IMR-90 (cell line): ENCODE data around the gene TRAFD1. TPM values are rescaled to one million over a fixed set of nuclear protein-coding genes. Genes with fewer than 3 reads are reported as not detected.

ENCODE experiments used
- ATAC-seq: fragments of 200-7000 bp; cut with Tn5 transposase; 2 replicates; pipeline ENCODE4 v1.9.1; 2020; ENCODE audit warnings: low read depth, mild to moderate bottlenecking, moderate library complexity
- BruUV-seq: library from RNA; stranded (reverse); fragments of 400-500 nt; replicated peaks from 2 replicates; lab custom pipeline; 2021; lab: Mats Ljungman, UMichigan
- CTCF ChIA-PET: fragments of 300-600 bp; formaldehyde crosslinking; extraction: SDS; loops from one replicate; lab custom pipeline; 2021; ENCODE audit warnings: antibody characterized with exemption; lab: Yijun Ruan, JAX
- POLR2A ChIA-PET: fragments of 300-600 bp; sonication (Branson Sonifier 250); formaldehyde crosslinking; loops from one replicate; lab custom pipeline; 2022; ENCODE audit warnings: antibody characterized with exemption; ENCODE audit not compliant: unreplicated experiment; lab: Charles Lee
- DNase-seq: peaks from one replicate; pipeline ENCODE4 v3.0.0; 2013
- H2AFZ ChIP-seq: replicated peaks from 2 replicates; pipeline ENCODE3; 2013; ENCODE audit warnings: low read length, mild to moderate bottlenecking; ENCODE audit not compliant: poor library complexity
- H2AK5ac ChIP-seq: 2 replicates; pipeline ENCODE4 v1.6.1; 2013; ENCODE audit warnings: low read depth, low read length, inconsistent platforms
- H2AK9ac ChIP-seq: replicated peaks from 2 replicates; pipeline ENCODE3; 2013; ENCODE audit warnings: mild to moderate bottlenecking, low read depth, low read length, moderate library complexity; ENCODE audit not compliant: poor library complexity
- H2BK120ac ChIP-seq: 2 replicates; pipeline ENCODE4 v1.6.1; 2013; ENCODE audit warnings: low read depth, low read length, inconsistent platforms
- H2BK15ac ChIP-seq: 3 replicates; pipeline ENCODE4 v1.6.1; 2013; ENCODE audit warnings: low read depth, low read length, inconsistent platforms
- H2BK20ac ChIP-seq: 2 replicates; pipeline ENCODE4 v1.6.1; 2013; ENCODE audit warnings: low read depth, mild to moderate bottlenecking, inconsistent platforms, low read length, moderate library complexity
- H2BK5ac ChIP-seq: 2 replicates; pipeline ENCODE4 v1.6.1; 2013; ENCODE audit warnings: mild to moderate bottlenecking, low read depth, low read length, inconsistent platforms; ENCODE audit not compliant: poor library complexity, severe bottlenecking
- H3K14ac ChIP-seq: replicated peaks from 2 replicates; pipeline ENCODE4 v1.6.1; 2013; ENCODE audit warnings: low read depth, low read length, inconsistent platforms
- H3K18ac ChIP-seq: 2 replicates; pipeline ENCODE4 v1.6.1; 2013; ENCODE audit warnings: low read depth, low read length, control low read depth
- H3K23ac ChIP-seq: 2 replicates; pipeline ENCODE4 v1.6.1; 2013; ENCODE audit warnings: low read depth, low read length, inconsistent platforms
- H3K27ac ChIP-seq: 2 replicates; pipeline ENCODE4 v1.5.1; 2013; ENCODE audit warnings: mild to moderate bottlenecking, control low read depth, low read length; ENCODE audit not compliant: insufficient read depth
- H3K27me3 ChIP-seq: 2 replicates; pipeline ENCODE4 v1.6.1; 2013; ENCODE audit warnings: low read length; ENCODE audit not compliant: control insufficient read depth, insufficient read depth
- H3K36me3 ChIP-seq: 2 replicates; pipeline ENCODE4 v1.6.1; 2013; ENCODE audit warnings: low read length, mixed read lengths; ENCODE audit not compliant: control insufficient read depth, insufficient read depth
- H3K4ac ChIP-seq: 2 replicates; pipeline ENCODE4 v1.6.1; 2013; ENCODE audit warnings: low read depth, low read length, inconsistent platforms
- H3K4me1 ChIP-seq: 2 replicates; pipeline ENCODE4 v1.6.1; 2013; ENCODE audit warnings: low read length, mixed read lengths; ENCODE audit not compliant: control insufficient read depth, insufficient read depth
- H3K4me2 ChIP-seq: 2 replicates; pipeline ENCODE4 v1.6.1; 2013; ENCODE audit warnings: low read depth, mild to moderate bottlenecking, control low read depth, low read length, moderate library complexity
- H3K4me3 ChIP-seq: 2 replicates; pipeline ENCODE4 v1.5.1; 2013; ENCODE audit warnings: low read depth, mild to moderate bottlenecking, control low read depth, low read length, moderate library complexity; ENCODE audit not compliant: insufficient read depth
- H3K56ac ChIP-seq: 2 replicates; pipeline ENCODE4 v1.6.1; 2013; ENCODE audit warnings: low read length, inconsistent platforms; ENCODE audit not compliant: insufficient read depth; ENCODE audit errors: extremely low read depth
- H3K79me1 ChIP-seq, 2 experiments: 2 replicates each; pipeline ENCODE4 v1.6.1; 2013; ENCODE audit warnings: low read length in 2 of 2, inconsistent platforms in 1 of 2, low read depth in 1 of 2
- H3K9ac ChIP-seq: 2 replicates; pipeline ENCODE4 v1.6.1; 2013; ENCODE audit warnings: low read depth, low read length, control low read depth
- H3K9me1 ChIP-seq: 2 replicates; pipeline ENCODE4 v1.6.1; 2013; ENCODE audit warnings: low read length, inconsistent platforms; ENCODE audit not compliant: insufficient read depth
- H3K9me3 ChIP-seq: 2 replicates; pipeline ENCODE4 v1.6.1; 2013; ENCODE audit warnings: low read length; ENCODE audit not compliant: control insufficient read depth, insufficient read depth
- H4K20me1 ChIP-seq: 2 replicates; pipeline ENCODE4 v1.6.1; 2013; ENCODE audit warnings: low read length, inconsistent platforms; ENCODE audit not compliant: insufficient read depth
- H4K5ac ChIP-seq: 2 replicates; pipeline ENCODE4 v1.6.1; 2013; ENCODE audit warnings: mild to moderate bottlenecking, low read depth, low read length, control low read depth
- H4K8ac ChIP-seq, 2 experiments: 2 replicates each; pipeline ENCODE4 v1.6.1; 2013; ENCODE audit warnings: low read depth in 2 of 2, low read length in 2 of 2, control low read depth in 1 of 2, inconsistent platforms in 1 of 2
- H4K91ac ChIP-seq: 2 replicates; pipeline ENCODE4 v1.6.1; 2013; ENCODE audit warnings: low read depth, low read length, inconsistent platforms; ENCODE audit not compliant: insufficient read depth
- CHD1 ChIP-seq: IDR thresholded peaks from 2 replicates; pipeline ENCODE4 v1.6.1; 2012; ENCODE audit warnings: low read depth, low read length, improper control_type of control experiment
- WGBS, 2 experiments: methylation state at CpG; one replicate each; pipeline versions ENCODE4 v1.1.5 to v1.1.7; 2013; ENCODE audit warnings: missing lambda C conversion rate in 2 of 2; ENCODE audit not compliant: insufficient read length in 1 of 2; ENCODE audit errors: extremely low coverage in 2 of 2; 5-methylcytosine and 5-hydroxymethylcytosine counted together
- dilution Hi-C: fragments of 300-500 bp; cut with HindIII; formaldehyde crosslinking; loops from one replicate; pipeline ENCODE4 v1.14.3; 2018; ENCODE audit warnings: low sequenced_read_pairs; ENCODE audit not compliant: unreplicated experiment
- in situ Hi-C: fragments of 300-500 bp; cut with MboI; formaldehyde crosslinking; loops from 3 replicates; pipeline ENCODE4 v1.14.3; 2019; ENCODE audit warnings: low sequenced_read_pairs, inconsistent platforms, mixed read lengths
- intact Hi-C: fragments of 100-400 bp; cut with micrococcal nuclease; formaldehyde crosslinking; loops from 2 replicates; pipeline ENCODE4 v1.10.0; 2022
- polyA plus RNA-seq, 3 experiments: library from polyadenylated mRNA; depleted of rRNA; stranded (reverse); fragments of >200 nt; gene quantifications; 2 replicates each; pipeline ENCODE4 v1.2.3, GENCODE V29; 2012; ENCODE audit warnings: low replicate concordance in 1 of 3
- total RNA-seq: library from RNA; depleted of rRNA; stranded (reverse); fragments of >200 nt; gene quantifications from 2 replicates; pipeline ENCODE4 v1.2.3, GENCODE V29; 2012
- TF ChIP-seq, protein P1 (sequence below): fragments of 150-350 bp; IDR thresholded peaks from 2 replicates; pipeline ENCODE4 v1.6.1; 2017; ENCODE audit warnings: mild to moderate bottlenecking, antibody characterized with exemption, low read length, low read depth

TRAFD1 gene
- total and polyA plus RNA-seq, 2 of the 4 experiments (the other 2 are of a cell fraction) = 41.3 to 70.4 TPM

DNA sequence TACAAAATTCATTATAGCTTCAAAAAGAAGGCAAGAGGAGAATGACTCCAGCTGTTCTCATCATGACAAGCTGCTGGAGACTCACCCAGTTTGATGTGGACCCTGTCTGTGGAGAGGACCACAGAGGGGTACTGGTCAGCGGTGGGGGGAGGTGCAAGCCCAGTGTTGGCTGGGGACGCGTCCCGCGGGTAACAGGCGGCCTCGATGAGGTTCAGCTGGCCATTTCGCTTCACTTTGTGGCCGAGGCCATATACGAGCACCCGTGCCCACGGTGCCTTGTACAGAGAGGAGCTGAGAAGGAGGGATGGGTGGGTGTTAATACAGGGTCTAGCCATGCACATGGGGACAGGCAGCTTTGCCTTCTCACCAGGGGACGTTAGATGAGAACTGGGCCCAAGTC lies 67.1 kb downstream of the TRAFD1 start:
- dilution Hi-C loops = no loop called here
- ATAC-seq (peak; percentile 13; the same call in 1 of the 2 replicates), DNase-seq (no peak)
- Histone ChIP-seq H4K5ac (no peak overlapping the region), H3K4me2 (no peak overlapping the region), H3K36me3 (peaks cover 43% of the 10 kb centered on the region), H2AFZ (no peak overlapping the region), H3K79me1 (peaks cover 0 to 5% of the 10 kb centered on the region in 2 experiments; a peak in 2 of 4 replicates), H4K8ac (no peak overlapping the region), H3K56ac (no peak overlapping the region), H3K9me3 (no peaks in the 10 kb centered on the region), H4K91ac (no peak overlapping the region; the same call in 1 of the 2 replicates), H2AK9ac (no peak overlapping the region), H3K14ac (no peak overlapping the region; the same call in 1 of the 2 replicates), H2BK5ac (peak overlapping the region; percentile 12), H2BK120ac (0 out of 2 replicates have a peak overlapping the region, but pooled peaks have one; percentile 18), H3K4me1 (peaks cover 11% of the 10 kb centered on the region), H4K20me1 (peaks cover 6% of the 10 kb centered on the region; the same call in 1 of the 2 replicates), H2BK15ac (no peak overlapping the region), H3K9ac (no peak overlapping the region), H3K9me1 (peaks cover 17% of the 10 kb centered on the region), H2BK20ac (no peak overlapping the region), H3K4me3 (no peak overlapping the region), H3K23ac (no peak overlapping the region), H3K18ac (peak overlapping the region; percentile 50), H3K27ac (peak overlapping the region; percentile 76; the same call in 1 of the 2 replicates), H3K27me3 (no peaks in the 10 kb centered on the region), H2AK5ac (no peak overlapping the region; the same call in 1 of the 2 replicates), H3K4ac (no peak overlapping the region)
- POLR2A ChIA-PET = no interaction called here
- intact Hi-C loops = no loop called here
- WGBS, 2 experiments = 87% methylated on average over 9 of the region's 13 CpGs; no CpG with 5 or more reads in 1 of the 2 experiments
- BruUV-seq = no TSS peak
- in situ Hi-C loops = no loop called here
- CTCF ChIA-PET = interaction anchor here (1.0 to 1.3 kb wide), 2 partner anchors 10 to 13 kb away, joined by 3 to 4 read pairs; no protein-coding TSS in a partner anchor
- no peak for TF ChIP-seq CHD1
- TF ChIP-seq, protein P1, sequence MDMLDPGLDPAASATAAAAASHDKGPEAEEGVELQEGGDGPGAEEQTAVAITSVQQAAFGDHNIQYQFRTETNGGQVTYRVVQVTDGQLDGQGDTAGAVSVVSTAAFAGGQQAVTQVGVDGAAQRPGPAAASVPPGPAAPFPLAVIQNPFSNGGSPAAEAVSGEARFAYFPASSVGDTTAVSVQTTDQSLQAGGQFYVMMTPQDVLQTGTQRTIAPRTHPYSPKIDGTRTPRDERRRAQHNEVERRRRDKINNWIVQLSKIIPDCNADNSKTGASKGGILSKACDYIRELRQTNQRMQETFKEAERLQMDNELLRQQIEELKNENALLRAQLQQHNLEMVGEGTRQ = no peak
